H1 (cell line): Measurements from ENCODE around the gene ROBO2. TPM values are rescaled to one million over a fixed set of nuclear protein-coding genes. Genes with fewer than 3 reads are reported as not detected.

Experiments used
- BRCA1 ChIP-seq: IDR thresholded peaks from 2 replicates; pipeline ENCODE4 v1.6.1; 2012; ENCODE audit warnings: low read depth, low read length, improper control_type of control experiment
- CREB1 ChIP-seq: IDR thresholded peaks from 2 replicates; pipeline ENCODE4 v1.6.1; 2012; ENCODE audit warnings: inconsistent platforms
- CTBP2 ChIP-seq: IDR thresholded peaks from 2 replicates; pipeline ENCODE4 v1.7.0; 2011; ENCODE audit warnings: borderline replicate concordance, mild to moderate bottlenecking, moderate library complexity, mixed read lengths, low read length; ENCODE audit not compliant: insufficient read depth, insufficient read length
- EZH2 ChIP-seq: fragments of 200-600 bp; sonication (generic); IDR thresholded peaks from 2 replicates; pipeline ENCODE4 v1.7.1; 2012; ENCODE audit warnings: low read depth, mild to moderate bottlenecking, moderate library complexity, low read length, inconsistent platforms; ENCODE audit not compliant: severe bottlenecking
- KDM5A ChIP-seq: fragments of 200-600 bp; IDR thresholded peaks from 2 replicates; pipeline ENCODE4 v1.7.1; 2012; ENCODE audit warnings: mild to moderate bottlenecking, low read length, inconsistent platforms, mixed read lengths
- RAD21 ChIP-seq, 2 experiments: IDR thresholded peaks in 1 of 2; conservative IDR thresholded peaks in 1 of 2; 2 replicates each; pipeline ENCODE4 v1.6.1; 2011; ENCODE audit warnings: low read depth in 2 of 2, low read length in 2 of 2, improper control_type of control experiment in 1 of 2, inconsistent platforms in 1 of 2, mild to moderate bottlenecking in 1 of 2, moderate library complexity in 1 of 2
- SP4 ChIP-seq: IDR thresholded peaks from 2 replicates; pipeline ENCODE4 v1.6.1; 2012; ENCODE audit warnings: low read length, inconsistent platforms
- polyA plus RNA-seq, 7 experiments: library from polyadenylated mRNA; depleted of rRNA in 3 of 7; stranded (reverse) in 5 of 7; unstranded in 2 of 7; fragments of >200 nt in 5 of 7; fragments of 200-250 nt in 2 of 7; gene quantifications; 1 replicate in 5 of 7; 2 replicates in 1 of 7; 4 replicates in 1 of 7; pipeline versions ENCODE4 v1.2.1 to v1.2.3, GENCODE V29; 2011 to 2013; ENCODE audit warnings: missing spikeins in 2 of 7, mixed read lengths in 2 of 7
- total RNA-seq: library from RNA; stranded (reverse); fragmentation: NEBNext Ultra II Directional; extraction: Animal tissue kit (Norgen Biotek cat#: 25700); gene quantifications from 2 replicates; pipeline ENCODE4 v1.2.1, GENCODE V29; 2021
- TF ChIP-seq, protein P1 (sequence below): IDR thresholded peaks from 2 replicates; pipeline ENCODE4 v1.6.1; 2012; ENCODE audit warnings: low read length, inconsistent platforms

The ROBO2 gene
- total and polyA plus RNA-seq, 2 of the 8 experiments (the other 6 are each of a cell fraction or from before 2014, with no cell fraction given): 1.5 to 2.9 TPM

DNA sequence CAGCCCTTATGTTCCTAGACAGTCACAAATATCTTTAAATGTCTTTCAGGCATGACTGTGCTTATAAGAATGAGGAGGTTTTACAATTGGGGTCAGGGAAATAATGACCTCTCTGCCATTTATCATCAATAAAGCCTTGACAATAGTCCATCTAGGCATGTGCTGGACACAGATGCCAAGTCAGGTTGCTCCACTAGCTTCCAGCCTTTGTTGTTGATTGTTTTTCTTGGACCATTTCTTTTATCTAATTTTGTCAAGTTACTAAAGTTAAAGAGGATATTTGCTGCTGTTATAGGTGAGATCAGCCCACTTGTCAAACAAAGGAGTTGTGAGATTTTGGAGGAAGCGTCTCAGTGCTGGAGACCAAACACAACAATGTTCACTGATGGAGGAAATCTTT, 628.0 kb downstream of the ROBO2 start (continued):
- TF ChIP-seq CTBP2 (no peak), CREB1 (no peak), KDM5A (no peak), SP4 (no peak), BRCA1 (no peak), RAD21 (IDR thresholded peaks at IDR 0.05 in 1 of 2, conservative IDR thresholded peaks at IDR 0.05 in 1 of 2; ENCODE audit: low read depth in 2 of 2, low read length in 2 of 2) (no peak), EZH2 (no peak)
- TF ChIP-seq, protein P1, sequence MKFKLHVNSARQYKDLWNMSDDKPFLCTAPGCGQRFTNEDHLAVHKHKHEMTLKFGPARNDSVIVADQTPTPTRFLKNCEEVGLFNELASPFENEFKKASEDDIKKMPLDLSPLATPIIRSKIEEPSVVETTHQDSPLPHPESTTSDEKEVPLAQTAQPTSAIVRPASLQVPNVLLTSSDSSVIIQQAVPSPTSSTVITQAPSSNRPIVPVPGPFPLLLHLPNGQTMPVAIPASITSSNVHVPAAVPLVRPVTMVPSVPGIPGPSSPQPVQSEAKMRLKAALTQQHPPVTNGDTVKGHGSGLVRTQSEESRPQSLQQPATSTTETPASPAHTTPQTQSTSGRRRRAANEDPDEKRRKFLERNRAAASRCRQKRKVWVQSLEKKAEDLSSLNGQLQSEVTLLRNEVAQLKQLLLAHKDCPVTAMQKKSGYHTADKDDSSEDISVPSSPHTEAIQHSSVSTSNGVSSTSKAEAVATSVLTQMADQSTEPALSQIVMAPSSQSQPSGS: no peak
